SK-N-MC (cell line): ENCODE results near the gene PPIL6.

Experiments used
- DNase-seq: peaks from one replicate; pipeline ENCODE4 v3.0.0-alpha.2; 2011; ENCODE audit warnings: low read depth, low spot score
- H3K27ac ChIP-seq: fragments of 200-600 bp; sonication (generic); 2 replicates; pipeline ENCODE4 v1.5.1; 2016; ENCODE audit warnings: mixed run types
- H3K36me3 ChIP-seq: fragments of 200-600 bp; sonication (generic); 2 replicates; pipeline ENCODE4 v1.6.1; 2017; ENCODE audit warnings: antibody characterized with exemption, low read length, mixed read lengths; ENCODE audit not compliant: insufficient read depth
- H3K4me3 ChIP-seq: fragments of 200-600 bp; sonication (generic); 2 replicates; pipeline ENCODE4 v1.5.1; 2016
- H3K9ac ChIP-seq: fragments of 200-600 bp; sonication (generic); 2 replicates; pipeline ENCODE4 v1.8.0; 2017; ENCODE audit warnings: mixed run types, mixed read lengths; ENCODE audit not compliant: insufficient read length
- H3K9me3 ChIP-seq: fragments of 200-600 bp; sonication (generic); 2 replicates; pipeline ENCODE4 v1.6.1; 2017; ENCODE audit warnings: low read depth, mild to moderate bottlenecking, antibody characterized with exemption, low read length, moderate library complexity, mixed read lengths
- EZH2 ChIP-seq: fragments of 200-600 bp; sonication (generic); IDR thresholded peaks from one replicate; pipeline ENCODE4 v1.6.1; 2017; ENCODE audit warnings: antibody characterized with exemption
- FOXP2 ChIP-seq: optimal IDR thresholded peaks from 2 replicates; pipeline ENCODE3; 2011; ENCODE audit warnings: mild to moderate bottlenecking, moderate library complexity; ENCODE audit not compliant: insufficient read depth; ENCODE audit errors: extremely low read length, control extremely low read depth
- POLR2AphosphoS5 ChIP-seq: IDR thresholded peaks from 2 replicates; pipeline ENCODE4 v1.6.1; 2012; ENCODE audit warnings: mild to moderate bottlenecking, low read depth, low read length, borderline replicate concordance

Gene PPIL6

DNA sequence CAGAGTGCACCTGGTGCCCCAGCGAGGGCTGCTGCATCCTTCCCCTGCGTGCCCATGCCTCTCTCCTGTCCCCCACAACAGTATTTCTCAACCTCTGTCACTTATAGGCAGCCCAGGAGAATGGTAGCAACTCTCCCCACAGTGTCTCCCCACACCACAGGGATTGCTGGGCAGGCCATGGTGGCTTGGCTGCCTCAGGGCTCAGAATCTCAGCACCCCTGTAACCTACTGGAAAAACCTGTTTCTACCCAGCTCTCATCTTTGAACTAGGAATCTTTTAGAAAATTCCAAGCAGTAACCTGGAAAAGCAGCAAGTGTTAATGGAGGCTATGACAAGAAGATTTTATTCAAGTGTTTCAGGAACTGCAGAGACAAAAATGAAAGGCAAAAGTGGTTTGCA, 96.2 kb downstream of the PPIL6 start:
- Histone ChIP-seq H3K36me3 (no peaks in the 10 kb centered on the region), H3K4me3 (no peak overlapping the region), H3K27ac (no peak overlapping the region), H3K9me3 (no peaks in the 10 kb centered on the region), H3K9ac (no peak overlapping the region)
- TF ChIP-seq FOXP2 (no peak), EZH2 (no peak), POLR2AphosphoS5 (no peak)
- no peak for DNase-seq

DNA sequence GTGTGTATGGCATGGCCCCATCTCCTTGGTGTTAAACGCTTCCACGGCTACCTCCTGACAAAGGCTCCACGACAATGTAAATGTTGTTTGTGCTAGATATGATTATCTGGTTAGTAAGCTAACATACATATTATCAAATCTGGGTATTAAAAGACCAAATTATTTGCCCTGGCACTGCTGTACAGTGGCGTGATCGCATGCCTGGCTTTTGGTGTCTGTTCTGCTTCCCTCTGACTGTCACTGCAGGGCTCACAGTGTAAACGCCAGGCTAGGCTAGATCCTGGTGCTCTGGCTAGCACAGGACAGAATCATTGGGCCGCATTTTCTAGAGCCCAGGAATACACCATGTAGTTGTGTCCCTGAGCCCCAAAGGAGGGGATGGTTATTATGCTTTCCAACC, 96.9 kb downstream of the PPIL6 start:
- TF ChIP-seq FOXP2 (no peak), EZH2 (no peak), POLR2AphosphoS5 (no peak)
- Histone ChIP-seq H3K9ac (no peak overlapping the region), H3K27ac (no peak overlapping the region), H3K36me3 (no peaks in the 10 kb centered on the region), H3K4me3 (no peak overlapping the region), H3K9me3 (no peaks in the 10 kb centered on the region)
- DNase-seq = no peak

GRCh38 chr6:109342911-109343310, 97.5 kb downstream of the PPIL6 start:
- Histone ChIP-seq H3K36me3 (no peaks in the 10 kb centered on the region), H3K4me3 (no peak overlapping the region), H3K9ac (no peak overlapping the region), H3K9me3 (no peaks in the 10 kb centered on the region), H3K27ac (no peak overlapping the region)
- TF ChIP-seq FOXP2 (no peak), POLR2AphosphoS5 (no peak), EZH2 (no peak)
- DNase-seq = no peak

GRCh38 chr6:109342506-109342905, 97.9 kb downstream of the PPIL6 start:
- no peak overlapping the region for H3K4me3 ChIP-seq
- TF ChIP-seq POLR2AphosphoS5 (no peak), EZH2 (no peak), FOXP2 (no peak)
- no peak overlapping the region for H3K9ac ChIP-seq
- no peak for DNase-seq
- no peak overlapping the region for H3K27ac ChIP-seq
- H3K9me3 ChIP-seq = no peaks in the 10 kb centered on the region
- no peaks in the 10 kb centered on the region for H3K36me3 ChIP-seq

GRCh38 chr6:109340811-109341210, 99.6 kb downstream of the PPIL6 start:
- Histone ChIP-seq H3K9ac (no peak overlapping the region), H3K4me3 (no peak overlapping the region), H3K27ac (no peak overlapping the region), H3K9me3 (no peaks in the 10 kb centered on the region), H3K36me3 (no peaks in the 10 kb centered on the region)
- TF ChIP-seq FOXP2 (no peak), POLR2AphosphoS5 (no peak), EZH2 (no peak)
- no peak for DNase-seq
